Colonic mucosa (tissue), 4 donors: ENCODE data around the gene PRTN3. TPM values are rescaled to one million over a fixed set of nuclear protein-coding genes. Genes with fewer than 3 reads are reported as not detected.

ENCODE experiments used
- DNase-seq: peaks from one replicate; pipeline ENCODE4 v3.0.0-alpha.2; 2020
- H3K27ac ChIP-seq: fragments of 200-600 bp; one replicate; pipeline ENCODE4 v1.8.0; 2021
- H3K27me3 ChIP-seq: fragments of 200-600 bp; one replicate; pipeline ENCODE4 v1.8.0; 2021
- H3K36me3 ChIP-seq: fragments of 200-600 bp; one replicate; pipeline ENCODE4 v1.8.0; 2021
- H3K4me1 ChIP-seq: fragments of 200-600 bp; one replicate; pipeline ENCODE4 v1.8.0; 2021; ENCODE audit warnings: mild to moderate bottlenecking
- H3K4me3 ChIP-seq: fragments of 200-600 bp; one replicate; pipeline ENCODE4 v1.8.0; 2021
- H3K9ac ChIP-seq, 2 donors: one replicate each; pipeline ENCODE4 v1.7.0; 2013; ENCODE audit warnings: control low read depth in 2 of 2, low read depth in 2 of 2, low read length in 2 of 2
- H3K9me3 ChIP-seq: fragments of 200-600 bp; one replicate; pipeline ENCODE4 v1.8.0; 2021
- CTCF ChIP-seq: fragments of 200-600 bp; IDR thresholded peaks from one replicate; pipeline ENCODE4 v1.8.0; 2022; ENCODE audit warnings: antibody characterized with exemption, mild to moderate bottlenecking
- intact Hi-C: fragments of 100-400 bp; cut with DNase I; formaldehyde crosslinking; loops from one replicate; pipeline ENCODE4 v1.14.1; 2022
- total RNA-seq, 2 donors: library from RNA; stranded (reverse); fragmentation: NEBNext Ultra II Directional in 1 of 2; extraction: Animal tissue kit (Norgen Biotek cat#: 25700) in 1 of 2; gene quantifications; one replicate each; pipeline ENCODE4 v1.2.1, GENCODE V29; 2021
- donor health status: healthy.
- donor health status: DM: no; HTN: no; CAD: no.
- donor health status: DM: no; HTN: no; CAD: no.

Gene PRTN3
- total RNA-seq, 2 donors from 2014 or later: not detected

DNA sequence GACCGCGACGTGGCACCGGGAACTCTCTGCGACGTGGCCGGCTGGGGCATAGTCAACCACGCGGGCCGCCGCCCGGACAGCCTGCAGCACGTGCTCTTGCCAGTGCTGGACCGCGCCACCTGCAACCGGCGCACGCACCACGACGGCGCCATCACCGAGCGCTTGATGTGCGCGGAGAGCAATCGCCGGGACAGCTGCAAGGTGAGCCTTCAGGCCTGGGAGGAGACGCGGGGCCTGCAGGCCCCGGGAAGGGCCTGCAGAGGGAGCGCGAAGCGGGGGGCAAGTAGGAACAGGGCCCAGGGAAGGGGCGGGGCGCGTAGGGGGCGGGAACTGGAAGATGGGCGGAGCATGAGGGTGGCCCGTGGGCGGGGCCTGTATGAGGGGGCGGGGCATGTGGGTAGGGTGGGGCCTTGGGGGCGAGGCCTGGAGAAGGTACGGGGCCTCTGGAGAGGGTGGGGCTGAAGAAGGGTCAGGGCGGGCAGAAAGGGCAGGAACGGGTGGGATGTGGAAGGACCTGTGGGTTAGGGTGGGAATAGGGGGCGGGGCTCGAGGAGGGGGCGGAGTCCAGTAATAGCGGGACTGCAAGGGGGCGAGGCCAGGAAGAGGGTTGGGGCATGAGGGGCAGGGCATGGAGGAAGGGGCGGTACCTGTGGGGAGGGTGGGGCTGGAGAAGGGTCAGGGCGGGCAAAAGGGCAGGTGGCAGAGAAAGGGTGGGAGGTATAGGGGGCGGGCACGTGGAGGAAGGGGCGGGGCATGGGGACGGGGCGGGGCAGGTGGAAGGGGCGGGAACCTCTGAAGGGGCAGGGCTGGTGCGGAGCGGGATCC lies 21.2 kb downstream of the PRTN3 start:
- H3K4me3 ChIP-seq: no peak overlapping the region
- no peaks in the 10 kb centered on the region for H3K4me1 ChIP-seq
- no peak overlapping the region for H3K27ac ChIP-seq
- peak overlapping the region in 1 of 2 donors; percentile 1 for H3K9ac ChIP-seq
- TF ChIP-seq CTCF: no peak
- peak; percentile 76 for DNase-seq
- H3K27me3 ChIP-seq: peaks cover 9% of the 10 kb centered on the region
- intact Hi-C loops: loop anchor here (10.0 kb wide), 1 partner anchor 123 kb away; the partner anchor contains the start of gene WDR18
- no peaks in the 10 kb centered on the region for H3K36me3 ChIP-seq
- H3K9me3 ChIP-seq: no peaks in the 10 kb centered on the region

- Histone ChIP-seq H3K36me3 (no peaks in the 10 kb centered on the region), H3K27ac (no peak overlapping the region), H3K27me3 (peaks cover 9% of the 10 kb centered on the region), H3K4me1 (no peaks in the 10 kb centered on the region), H3K9me3 (no peaks in the 10 kb centered on the region), H3K9ac (peak overlapping the region in 1 of 2 donors; percentile 35), H3K4me3 (no peak overlapping the region)
- DNase-seq: peak; percentile 74
- intact Hi-C loops: loop anchor here (10.0 kb wide), 1 partner anchor 122 kb away; the partner anchor contains the start of gene WDR18
- no peak for TF ChIP-seq CTCF
These were observed 21.9 kb downstream of the PRTN3 start for GRCh38 chr19:862581-863314.

GRCh38 chr19:863315-863620 lies 22.5 kb downstream of the PRTN3 start:
- H3K4me1 ChIP-seq: no peaks in the 10 kb centered on the region
- H3K9me3 ChIP-seq: no peaks in the 10 kb centered on the region
- no peaks in the 10 kb centered on the region for H3K36me3 ChIP-seq
- no peak overlapping the region for H3K27ac ChIP-seq
- no peak overlapping the region for H3K9ac ChIP-seq
- no peak for TF ChIP-seq CTCF
- intact Hi-C loops: loop anchor here (10.0 kb wide), 1 partner anchor 122 kb away; the partner anchor contains the start of gene WDR18
- H3K27me3 ChIP-seq: peaks cover 9% of the 10 kb centered on the region
- DNase-seq: no peak
- no peak overlapping the region for H3K4me3 ChIP-seq

DNA sequence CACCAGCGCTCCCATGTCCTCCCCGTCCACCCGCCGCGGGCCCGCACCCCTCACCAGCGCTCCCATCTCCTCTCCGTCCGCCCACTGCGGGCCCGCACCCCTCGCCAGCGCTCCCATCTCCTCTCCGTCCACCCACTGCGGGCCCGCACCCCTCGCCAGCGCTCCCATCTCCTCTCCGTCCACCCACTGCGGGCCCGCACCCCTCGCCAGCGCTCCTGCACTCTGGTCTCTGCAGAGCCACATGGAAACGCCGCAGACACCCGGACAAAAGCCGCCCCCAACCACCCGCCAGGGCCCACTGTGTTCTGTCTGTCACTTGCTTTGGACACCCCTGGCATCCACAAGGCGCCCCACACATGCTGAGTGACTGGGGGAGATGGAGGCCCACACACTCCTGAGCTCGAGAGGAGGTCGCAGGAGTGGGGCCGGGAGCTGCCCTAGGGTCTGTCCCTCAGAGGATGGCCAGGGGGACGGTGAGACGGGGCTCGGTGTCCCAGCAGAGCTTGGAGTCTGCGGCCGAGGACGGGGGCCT lies 26.0 kb downstream of the PRTN3 start:
- Histone ChIP-seq H3K9ac (no peak overlapping the region), H3K36me3 (no peaks in the 10 kb centered on the region), H3K4me1 (peaks cover under 1% of the 10 kb centered on the region), H3K9me3 (no peaks in the 10 kb centered on the region), H3K4me3 (no peak overlapping the region), H3K27me3 (no peaks in the 10 kb centered on the region), H3K27ac (no peak overlapping the region)
- TF ChIP-seq CTCF: no peak
- intact Hi-C loops: loop anchor here (5.0 to 10.0 kb wide), 2 partner anchors 50 to 118 kb away; partner anchors contain the start of genes KISS1R and WDR18
- DNase-seq: no peak

GRCh38 chr19:867301-867793 lies 26.5 kb downstream of the PRTN3 start:
- Histone ChIP-seq H3K27me3 (no peaks in the 10 kb centered on the region), H3K9me3 (no peaks in the 10 kb centered on the region), H3K27ac (no peak overlapping the region), H3K4me3 (no peak overlapping the region), H3K4me1 (peaks cover 5% of the 10 kb centered on the region), H3K36me3 (no peaks in the 10 kb centered on the region), H3K9ac (no peak overlapping the region)
- intact Hi-C loops: loop anchor here (5.0 to 10.0 kb wide), 2 partner anchors 50 to 117 kb away; partner anchors contain the start of genes KISS1R and WDR18
- TF ChIP-seq CTCF: no peak
- no peak for DNase-seq
